Measurements from ENCODE around the gene OPRL1.

GRCh38 chr20:64144144-64144912, 64.4 kb downstream of the OPRL1 start:
- TF ChIP-seq CTCF (IDR thresholded peaks at IDR 0.05) = no peak
- TF ChIP-seq RCOR1 (IDR thresholded peaks at IDR 0.05; ENCODE audit: low read length) = no peak
- TF ChIP-seq YY1 (IDR thresholded peaks at IDR 0.05; ENCODE audit: low read depth) = no peak
- no peak for TF ChIP-seq TAF1 (IDR thresholded peaks at IDR 0.05; ENCODE audit: borderline replicate concordance, low read depth, low read length)
